OCI-M1 (cell line): Measurements from ENCODE around the gene WWC1.
"Not testable (repeated sequence)": the region's sequence is repeated elsewhere in the genome, so short reads cannot be mapped to it uniquely, and the experiment has no call there.

ENCODE experiments used
- DNase-seq: peaks from one replicate; lab custom pipeline; 2025; lab: John Stamatoyannopoulos, UW

WWC1 gene

GRCh38 chr5:168286863-168287262, 4.6 kb upstream of the WWC1 start:
- not testable (repeated sequence) for DNase-seq

GRCh38 chr5:168287362-168287761, 4.1 kb upstream of the WWC1 start:
- DNase-seq, result no peak

DNA sequence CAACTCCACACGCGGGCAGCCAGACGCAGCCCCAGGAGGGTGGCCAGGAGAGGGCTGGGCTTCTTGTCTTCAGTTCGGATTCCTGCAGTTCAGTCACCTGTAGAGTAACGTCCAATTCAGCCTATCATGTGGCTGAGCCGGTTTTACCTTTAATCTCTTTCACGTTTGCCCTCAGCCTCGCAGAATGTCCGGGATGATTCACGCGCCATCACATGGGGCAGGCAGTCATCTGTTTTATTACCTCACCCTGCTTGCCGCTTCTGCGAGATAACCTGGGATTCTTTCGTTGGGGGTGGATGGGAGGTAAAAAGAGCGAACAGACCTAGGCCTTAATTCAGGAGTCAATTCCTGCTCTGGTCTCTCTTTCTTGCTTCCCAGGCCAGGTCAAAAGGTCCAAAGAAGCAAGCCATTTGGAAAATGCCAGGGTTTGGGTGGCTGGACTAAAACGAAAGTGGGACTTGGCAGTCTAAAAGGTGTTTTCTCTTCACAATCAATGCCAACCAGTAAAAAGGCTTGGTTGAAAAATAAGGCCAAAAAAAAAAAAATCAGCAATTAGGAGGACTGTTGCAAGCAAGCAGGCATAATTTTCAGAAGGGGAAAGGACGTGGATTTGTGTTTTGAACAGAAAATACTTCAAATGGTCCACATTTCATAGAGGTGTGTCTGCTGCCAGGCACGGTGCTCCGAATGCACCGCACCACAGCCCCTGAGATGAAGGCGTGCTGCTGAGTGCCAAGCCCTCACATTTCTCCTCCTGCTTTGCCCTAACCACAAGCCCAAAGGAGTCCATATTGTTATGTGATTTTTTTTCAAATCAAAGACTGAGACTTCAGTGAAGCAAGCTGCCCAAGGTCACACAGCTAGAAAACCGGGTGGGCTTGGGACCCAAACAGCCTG, 2.8 kb upstream of the WWC1 start:
- DNase-seq, result no peak

DNA sequence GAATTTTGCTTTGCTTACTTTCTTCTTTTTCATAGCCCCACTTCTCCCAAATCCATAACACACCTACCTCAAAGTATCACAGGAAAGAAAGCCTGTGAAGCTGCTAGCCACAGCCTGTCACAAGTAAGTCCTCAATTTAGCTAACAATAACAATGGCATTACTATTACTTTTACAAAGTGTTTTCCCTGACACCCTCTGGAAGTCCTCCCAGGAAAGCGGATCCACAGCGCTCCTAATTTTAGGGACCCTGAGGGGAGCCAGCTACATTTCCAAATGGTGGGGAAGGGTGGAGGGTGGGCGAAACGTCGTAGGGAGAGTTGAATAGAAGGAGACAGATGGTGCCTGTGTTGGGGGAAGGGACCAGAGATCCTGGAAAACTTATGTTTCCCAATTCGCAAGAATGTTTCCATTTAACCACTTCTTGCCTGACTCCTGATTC, 523 bp upstream of the WWC1 start:
- DNase-seq, result no peak

DNA sequence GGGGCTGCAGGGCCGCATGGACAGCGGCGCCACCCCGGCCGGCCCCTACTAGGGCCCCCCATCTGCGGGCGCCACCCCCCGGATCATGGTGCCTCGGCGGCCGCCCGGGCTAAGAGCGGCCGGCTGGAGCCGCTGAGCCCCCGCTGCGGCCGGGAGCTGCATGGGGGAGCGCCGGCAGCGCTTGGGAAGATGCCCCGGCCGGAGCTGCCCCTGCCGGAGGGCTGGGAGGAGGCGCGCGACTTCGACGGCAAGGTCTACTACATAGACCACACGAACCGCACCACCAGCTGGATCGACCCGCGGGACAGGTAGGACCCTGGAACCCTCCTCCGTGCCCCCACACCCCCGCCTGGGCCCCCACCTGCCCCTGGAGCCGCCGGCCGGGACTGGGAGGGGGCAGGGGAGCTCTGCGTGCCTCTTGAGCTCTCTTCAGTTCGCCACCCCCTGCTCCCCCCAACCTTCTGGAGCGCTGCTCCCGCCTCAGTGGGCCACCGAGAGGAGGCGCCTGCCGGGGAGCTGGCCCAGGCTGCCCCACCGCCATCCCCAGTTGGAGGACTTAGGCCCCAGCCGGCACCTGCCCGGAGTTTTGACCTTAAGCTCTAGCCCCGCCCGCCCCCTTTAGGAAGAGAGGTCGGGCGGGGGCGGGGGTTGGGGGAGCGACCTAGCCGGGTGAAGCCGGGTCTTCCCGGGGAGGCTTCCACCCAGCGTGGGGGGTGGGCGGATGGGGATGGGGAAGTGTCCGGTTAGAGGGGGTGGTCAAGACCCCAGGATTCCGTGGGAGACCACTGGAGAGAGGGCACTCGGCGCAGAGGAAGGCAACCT, 730 bp downstream of the WWC1 start:
- DNase-seq, result no peak

DNA sequence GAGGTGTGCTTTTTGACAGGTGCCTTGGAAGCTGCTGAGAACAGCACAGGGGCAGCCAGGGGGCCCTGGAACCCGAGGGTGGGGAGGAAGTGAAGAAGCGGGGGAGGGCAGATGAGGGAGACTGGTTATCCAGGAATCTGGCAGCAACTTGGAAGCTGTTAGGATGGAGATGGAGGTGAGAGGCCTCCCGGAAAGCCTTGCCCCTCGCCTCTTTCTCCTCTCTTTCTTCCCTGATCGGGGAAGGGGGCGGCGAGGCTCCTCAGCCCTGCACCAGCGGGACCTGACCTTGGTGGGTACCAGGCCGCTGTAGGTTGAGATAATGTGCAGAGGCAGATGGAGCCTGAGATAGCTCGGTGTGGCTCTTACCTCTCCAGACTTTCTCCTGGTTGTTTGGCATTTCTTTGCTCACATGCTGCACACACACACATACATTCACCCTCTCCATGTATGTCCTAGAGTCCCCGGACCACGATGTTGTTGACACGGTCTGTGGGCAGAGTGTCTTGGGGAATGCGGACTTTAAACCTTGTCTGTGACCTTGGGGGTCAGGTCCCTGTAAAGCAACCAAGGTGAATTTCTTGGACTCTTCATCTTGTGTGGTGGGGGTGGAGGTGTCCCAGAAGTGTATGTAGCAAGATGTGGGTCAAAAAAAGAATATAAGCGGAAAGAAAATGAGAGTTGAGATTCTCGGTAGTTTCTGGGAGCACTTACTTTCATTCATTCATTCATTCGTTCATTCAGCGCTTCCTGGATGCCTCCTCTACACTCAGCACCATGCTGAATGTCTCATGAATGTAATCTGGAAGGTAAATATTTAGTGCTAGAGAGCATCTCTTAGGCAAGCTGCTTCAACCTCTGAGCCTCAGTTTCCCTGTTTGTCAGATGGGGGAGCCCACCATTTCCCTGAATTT, 1.6 kb downstream of the WWC1 start:
- no peak for DNase-seq

DNA sequence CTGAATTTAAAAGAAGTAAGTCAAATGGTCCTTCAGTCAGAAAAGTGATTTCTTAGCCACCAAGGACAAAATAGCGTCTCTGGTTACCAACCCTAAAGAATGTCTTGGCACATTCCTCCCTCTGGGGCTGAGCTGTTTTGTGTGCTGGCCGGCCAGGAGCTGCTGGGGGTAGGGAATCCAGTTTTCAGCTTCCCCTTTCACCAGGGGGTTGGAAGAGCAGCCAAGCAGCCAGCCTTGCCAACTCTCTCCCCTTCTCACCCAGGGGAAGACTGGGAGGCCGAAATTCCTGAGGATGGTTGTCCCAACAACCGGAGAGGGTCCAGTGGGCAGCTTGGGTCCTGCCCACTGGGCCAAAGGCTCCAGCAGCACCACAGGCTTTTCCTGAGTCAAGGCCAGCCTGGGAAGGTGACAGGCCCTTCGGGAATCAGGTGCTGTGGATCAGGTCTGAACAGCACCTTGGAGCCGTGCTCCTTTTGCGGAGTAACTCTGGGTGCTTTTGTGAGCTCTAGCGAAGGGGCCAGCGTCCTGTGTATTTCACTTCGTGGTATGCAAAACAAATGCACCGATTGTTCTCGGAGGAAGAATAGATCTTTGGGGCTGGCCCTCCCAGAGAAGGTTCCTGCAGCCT, 4.2 kb downstream of the WWC1 start:
- DNase-seq, result no peak

GRCh38 chr5:168296682-168297081, 5.2 kb downstream of the WWC1 start:
- DNase-seq, result no peak

- DNase-seq, result no peak
Measured at GRCh38 chr5:168298949-168299348, 7.5 kb downstream of the WWC1 start.

GRCh38 chr5:168299372-168299771, 7.9 kb downstream of the WWC1 start:
- no peak for DNase-seq

- DNase-seq, result no peak
Measured at GRCh38 chr5:168300326-168301182, 9.1 kb downstream of the WWC1 start.

GRCh38 chr5:168301593-168302390, 10.3 kb downstream of the WWC1 start:
- DNase-seq, result no peak

DNA sequence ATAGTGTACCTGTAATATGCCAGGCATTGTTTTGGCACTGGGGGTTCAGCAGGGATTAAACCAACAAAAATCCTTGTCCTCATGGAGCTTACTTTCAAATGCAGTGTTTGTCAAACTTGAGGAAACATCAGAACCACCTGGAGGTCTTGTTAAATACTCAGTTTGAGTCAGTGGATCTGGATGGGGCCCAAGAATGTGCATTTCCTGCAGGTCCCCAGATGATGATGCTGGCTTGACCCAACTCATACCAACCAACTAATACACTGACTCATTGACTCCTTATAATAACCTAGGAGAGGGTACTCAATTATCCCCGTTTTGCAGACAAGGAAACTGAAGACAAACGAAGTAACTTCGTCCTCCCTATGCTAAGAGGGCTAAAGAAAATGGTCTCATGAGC, 11.3 kb downstream of the WWC1 start:
- DNase-seq, result no peak

- DNase-seq, result no peak
Measured at GRCh38 chr5:168303393-168304025, 12.1 kb downstream of the WWC1 start.

GRCh38 chr5:168304349-168304748, 12.9 kb downstream of the WWC1 start:
- DNase-seq, result no peak

DNA sequence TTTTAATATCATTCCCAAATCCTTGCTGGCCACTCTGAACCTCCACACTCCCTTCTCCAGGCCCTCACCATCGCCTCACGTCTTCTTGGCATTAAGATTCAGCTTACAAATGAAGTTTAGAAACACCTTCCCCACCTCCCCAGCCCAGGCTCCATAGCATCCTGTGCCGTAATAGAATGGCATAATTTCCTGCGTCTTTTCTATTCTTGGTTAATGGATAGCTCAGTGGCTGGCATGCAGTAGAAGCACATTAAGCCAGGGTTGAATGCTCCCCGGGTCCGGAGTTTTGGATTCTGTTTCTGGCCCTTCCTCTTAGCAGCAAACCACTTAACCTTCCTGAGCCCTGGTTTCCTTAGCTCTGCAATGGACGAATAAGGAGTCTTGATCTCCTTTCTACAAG, 13.8 kb downstream of the WWC1 start:
- no peak for DNase-seq

GRCh38 chr5:168307022-168307421, 15.6 kb downstream of the WWC1 start:
- DNase-seq, result no peak

- no peak for DNase-seq
Measured at GRCh38 chr5:168307925-168308584, 16.6 kb downstream of the WWC1 start.
